ENCODE measurements around the gene POLDIP3. TPM values are rescaled to one million over a fixed set of nuclear protein-coding genes. Genes with fewer than 3 reads are reported as not detected.

POLDIP3 gene
- total and polyA plus RNA-seq, 2 donors (not counting 1 experiment from before 2014, with no cell fraction given) = 28.2 to 31.0 TPM

GRCh38 chr22:42591987-42592386, 22.7 kb downstream of the POLDIP3 start:
- no peak overlapping the region for H3K4me3 ChIP-seq (replicated peaks in 1 of 4; ENCODE audit: control extremely low read depth in 1 of 4, insufficient read depth in 1 of 4, low read depth in 3 of 4, low read length in 4 of 4)
- no peak overlapping the region for H3K9ac ChIP-seq (ENCODE audit: insufficient read depth, low read length)
- H3K79me2 ChIP-seq (ENCODE audit: control insufficient read depth, insufficient read depth, low read length) = no peaks in the 10 kb centered on the region
- no peak for TF ChIP-seq EZH2 (IDR thresholded peaks at IDR 0.05; ENCODE audit: low read length, missing control alignments)
- TF ChIP-seq, protein P1, sequence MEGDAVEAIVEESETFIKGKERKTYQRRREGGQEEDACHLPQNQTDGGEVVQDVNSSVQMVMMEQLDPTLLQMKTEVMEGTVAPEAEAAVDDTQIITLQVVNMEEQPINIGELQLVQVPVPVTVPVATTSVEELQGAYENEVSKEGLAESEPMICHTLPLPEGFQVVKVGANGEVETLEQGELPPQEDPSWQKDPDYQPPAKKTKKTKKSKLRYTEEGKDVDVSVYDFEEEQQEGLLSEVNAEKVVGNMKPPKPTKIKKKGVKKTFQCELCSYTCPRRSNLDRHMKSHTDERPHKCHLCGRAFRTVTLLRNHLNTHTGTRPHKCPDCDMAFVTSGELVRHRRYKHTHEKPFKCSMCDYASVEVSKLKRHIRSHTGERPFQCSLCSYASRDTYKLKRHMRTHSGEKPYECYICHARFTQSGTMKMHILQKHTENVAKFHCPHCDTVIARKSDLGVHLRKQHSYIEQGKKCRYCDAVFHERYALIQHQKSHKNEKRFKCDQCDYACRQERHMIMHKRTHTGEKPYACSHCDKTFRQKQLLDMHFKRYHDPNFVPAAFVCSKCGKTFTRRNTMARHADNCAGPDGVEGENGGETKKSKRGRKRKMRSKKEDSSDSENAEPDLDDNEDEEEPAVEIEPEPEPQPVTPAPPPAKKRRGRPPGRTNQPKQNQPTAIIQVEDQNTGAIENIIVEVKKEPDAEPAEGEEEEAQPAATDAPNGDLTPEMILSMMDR (conservative IDR thresholded peaks at IDR 0.05 in 1 of 2, IDR thresholded peaks at IDR 0.05 in 1 of 2; ENCODE audit: low read depth in 1 of 2, low read length in 2 of 2) = no peak
- DNase-seq (ENCODE audit: low read depth in 2 of 2) = no peak
- no peak overlapping the region for H2AFZ ChIP-seq (ENCODE audit: low read length)
- no peaks in the 10 kb centered on the region for H3K27me3 ChIP-seq (ENCODE audit: control insufficient read depth, insufficient read depth, low read length)
- peaks cover 12% of the 10 kb centered on the region for H3K36me3 ChIP-seq (ENCODE audit: control insufficient read depth, insufficient read depth, low read length)
- H3K9me3 ChIP-seq (ENCODE audit: control insufficient read depth, insufficient read depth, low read depth, low read length) = no peaks in the 10 kb centered on the region
- no peak overlapping the region for H3K27ac ChIP-seq (ENCODE audit: insufficient read depth, low read length)
- H3K4me2 ChIP-seq (ENCODE audit: extremely low read depth, insufficient read depth, low read length) = no peak overlapping the region
- no peaks in the 10 kb centered on the region for H4K20me1 ChIP-seq (ENCODE audit: control insufficient read depth, extremely low read depth, insufficient read depth, low read length)
- no peaks in the 10 kb centered on the region for H3K4me1 ChIP-seq (ENCODE audit: control insufficient read depth, extremely low read depth, insufficient read depth, low read length)

DNA sequence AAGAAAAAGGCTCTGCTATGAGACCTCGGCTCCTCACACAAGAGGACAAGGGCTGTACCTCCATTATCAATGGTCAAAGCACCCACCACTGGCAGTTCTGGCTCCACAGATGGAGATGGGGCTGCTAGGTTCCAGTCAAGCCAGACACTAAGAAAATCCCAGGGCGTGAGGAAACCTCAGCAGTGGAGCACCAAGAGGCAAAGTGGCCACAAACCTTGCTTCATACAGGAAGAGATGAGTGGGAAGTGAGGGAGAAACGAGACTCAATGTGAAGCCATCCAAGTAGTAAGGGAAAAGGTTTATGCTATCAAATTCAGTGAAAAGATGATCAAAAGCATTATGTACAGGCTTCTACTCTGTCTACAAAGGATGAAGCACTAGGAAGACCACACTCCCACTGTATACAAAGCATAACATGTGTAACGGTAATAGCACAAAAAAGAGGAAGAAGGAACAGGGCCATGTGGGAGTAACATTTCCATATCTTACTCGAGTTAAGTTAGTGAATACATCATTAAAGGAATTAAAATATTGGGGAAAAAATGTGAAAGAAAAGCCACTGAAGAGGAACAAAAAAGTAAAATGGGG, 27.0 kb downstream of the POLDIP3 start:
- H3K9me3 ChIP-seq (ENCODE audit: control insufficient read depth, insufficient read depth, low read depth, low read length) = no peaks in the 10 kb centered on the region
- no peak overlapping the region for H3K4me2 ChIP-seq (ENCODE audit: extremely low read depth, insufficient read depth, low read length)
- peaks cover 15% of the 10 kb centered on the region for H3K36me3 ChIP-seq (ENCODE audit: control insufficient read depth, insufficient read depth, low read length)
- no peaks in the 10 kb centered on the region for H3K27me3 ChIP-seq (ENCODE audit: control insufficient read depth, insufficient read depth, low read length)
- no peak for TF ChIP-seq EZH2 (IDR thresholded peaks at IDR 0.05; ENCODE audit: low read length, missing control alignments)
- TF ChIP-seq, protein P1 (conservative IDR thresholded peaks at IDR 0.05 in 1 of 2, IDR thresholded peaks at IDR 0.05 in 1 of 2; ENCODE audit: low read depth in 1 of 2, low read length in 2 of 2) = no peak
- no peak overlapping the region for H3K27ac ChIP-seq (ENCODE audit: insufficient read depth, low read length)
- H3K4me3 ChIP-seq (replicated peaks in 1 of 4; ENCODE audit: control extremely low read depth in 1 of 4, insufficient read depth in 1 of 4, low read depth in 3 of 4, low read length in 4 of 4) = no peak overlapping the region
- H4K20me1 ChIP-seq (ENCODE audit: control insufficient read depth, extremely low read depth, insufficient read depth, low read length) = no peaks in the 10 kb centered on the region
- H2AFZ ChIP-seq (ENCODE audit: low read length) = no peak overlapping the region
- DNase-seq (ENCODE audit: low read depth in 2 of 2) = no peak
- no peaks in the 10 kb centered on the region for H3K79me2 ChIP-seq (ENCODE audit: control insufficient read depth, insufficient read depth, low read length)
- no peak overlapping the region for H3K9ac ChIP-seq (ENCODE audit: insufficient read depth, low read length)
- no peaks in the 10 kb centered on the region for H3K4me1 ChIP-seq (ENCODE audit: control insufficient read depth, extremely low read depth, insufficient read depth, low read length)

GRCh38 chr22:42586381-42586780, 28.3 kb downstream of the POLDIP3 start:
- Histone ChIP-seq H3K4me3 (replicated peaks in 1 of 4; ENCODE audit: control extremely low read depth in 1 of 4, insufficient read depth in 1 of 4, low read depth in 3 of 4, low read length in 4 of 4) (no peak overlapping the region), H3K9ac (ENCODE audit: insufficient read depth, low read length) (no peak overlapping the region), H4K20me1 (ENCODE audit: control insufficient read depth, extremely low read depth, insufficient read depth, low read length) (no peaks in the 10 kb centered on the region), H3K79me2 (ENCODE audit: control insufficient read depth, insufficient read depth, low read length) (no peaks in the 10 kb centered on the region), H3K27me3 (ENCODE audit: control insufficient read depth, insufficient read depth, low read length) (no peaks in the 10 kb centered on the region), H3K36me3 (ENCODE audit: control insufficient read depth, insufficient read depth, low read length) (peaks cover 14% of the 10 kb centered on the region), H3K9me3 (ENCODE audit: control insufficient read depth, insufficient read depth, low read depth, low read length) (no peaks in the 10 kb centered on the region), H3K4me1 (ENCODE audit: control insufficient read depth, extremely low read depth, insufficient read depth, low read length) (no peaks in the 10 kb centered on the region), H3K4me2 (ENCODE audit: extremely low read depth, insufficient read depth, low read length) (no peak overlapping the region), H3K27ac (ENCODE audit: insufficient read depth, low read length) (no peak overlapping the region), H2AFZ (ENCODE audit: low read length) (no peak overlapping the region)
- TF ChIP-seq, protein P1 (conservative IDR thresholded peaks at IDR 0.05 in 1 of 2, IDR thresholded peaks at IDR 0.05 in 1 of 2; ENCODE audit: low read depth in 1 of 2, low read length in 2 of 2) = no peak
- no peak for DNase-seq (ENCODE audit: low read depth in 2 of 2)
